GM23338 (cell line): ENCODE measurements around the gene RPL10. TPM values are rescaled to one million over a fixed set of nuclear protein-coding genes. Genes with fewer than 3 reads are reported as not detected.

Experiments
- ATAC-seq: fragments of 200-7000 bp; cut with Tn5 transposase; 3 replicates; pipeline ENCODE4 v1.9.1; 2020
- DNase-seq: peaks from one replicate; pipeline ENCODE4 v3.0.0-alpha.2; 2015; ENCODE audit warnings: low spot score
- H2AFZ ChIP-seq: fragments of 200-600 bp; sonication (generic); 2 replicates; pipeline ENCODE4 v1.8.0; 2016; ENCODE audit warnings: antibody characterized with exemption, mild to moderate bottlenecking, moderate library complexity
- H3F3A ChIP-seq: fragments of 200-600 bp; sonication (generic); replicated peaks from 2 replicates; pipeline ENCODE4 v1.8.0; 2017; ENCODE audit warnings: antibody characterized with exemption, mixed run types, low read depth
- H3K27ac ChIP-seq: fragments of 200-600 bp; sonication (generic); 2 replicates; pipeline ENCODE4 v1.6.1; 2016; ENCODE audit warnings: low read depth
- H3K27me3 ChIP-seq: fragments of 200-600 bp; sonication (generic); 2 replicates; pipeline ENCODE4 v1.8.0; 2016; ENCODE audit warnings: mild to moderate bottlenecking, mixed run types, moderate library complexity; ENCODE audit not compliant: insufficient read depth
- H3K36me3 ChIP-seq: fragments of 200-600 bp; sonication (generic); 2 replicates; pipeline ENCODE4 v1.8.0; 2016; ENCODE audit warnings: mild to moderate bottlenecking; ENCODE audit not compliant: insufficient read depth
- H3K4me1 ChIP-seq: fragments of 200-600 bp; sonication (generic); 2 replicates; pipeline ENCODE4 v1.8.0; 2016; ENCODE audit warnings: mild to moderate bottlenecking, moderate library complexity; ENCODE audit not compliant: insufficient read depth
- H3K4me2 ChIP-seq: fragments of 200-600 bp; sonication (generic); 2 replicates; pipeline ENCODE4 v1.7.1; 2017; ENCODE audit warnings: mixed run types
- H3K4me3 ChIP-seq: fragments of 200-600 bp; sonication (generic); 2 replicates; pipeline ENCODE4 v1.6.1; 2016; ENCODE audit warnings: mixed run types
- H3K79me2 ChIP-seq: fragments of 200-600 bp; sonication (generic); replicated peaks from 2 replicates; pipeline ENCODE4 v1.8.0; 2017; ENCODE audit warnings: mild to moderate bottlenecking; ENCODE audit not compliant: insufficient read depth
- H3K9me2 ChIP-seq: fragments of 200-600 bp; sonication (generic); 2 replicates; pipeline ENCODE4 v1.8.0; 2017; ENCODE audit not compliant: insufficient read depth
- H4K20me1 ChIP-seq: fragments of 200-600 bp; sonication (generic); replicated peaks from 2 replicates; pipeline ENCODE4 v1.8.0; 2017; ENCODE audit warnings: mild to moderate bottlenecking; ENCODE audit not compliant: insufficient read depth
- H3K27ac Mint-ChIP-seq: 2 replicates; pipeline ENCODE4 v1.8.0; 2020; ENCODE audit warnings: inconsistent platforms, mild to moderate bottlenecking, moderate library complexity, mixed read lengths
- H3K27me3 Mint-ChIP-seq: 3 replicates; pipeline ENCODE4 v1.8.0; 2022; ENCODE audit warnings: low read depth, mild to moderate bottlenecking, moderate library complexity, mixed read lengths, inconsistent platforms; ENCODE audit not compliant: insufficient read depth, poor library complexity
- H3K36me3 Mint-ChIP-seq: 3 replicates; pipeline ENCODE4 v1.8.0; 2021; ENCODE audit warnings: low read depth, mild to moderate bottlenecking, inconsistent platforms, moderate library complexity, mixed read lengths
- H3K4me1 Mint-ChIP-seq: 3 replicates; pipeline ENCODE4 v1.8.0; 2020; ENCODE audit warnings: mild to moderate bottlenecking, inconsistent platforms, mixed read lengths
- H3K4me3 Mint-ChIP-seq: 3 replicates; pipeline ENCODE4 v1.8.0; 2021; ENCODE audit warnings: moderate library complexity, mild to moderate bottlenecking, inconsistent platforms, mixed read lengths
- H3K9me3 Mint-ChIP-seq: 3 replicates; pipeline ENCODE4 v1.8.0; 2020; ENCODE audit warnings: moderate library complexity, mild to moderate bottlenecking, inconsistent platforms, mixed read lengths
- CREB1 ChIP-seq: fragments of 250-450 bp; sonication (Bioruptor Pico); IDR thresholded peaks from 2 replicates; pipeline ENCODE4 v1.5.0; 2020; ENCODE audit warnings: low read depth, mild to moderate bottlenecking, moderate library complexity
- ETS1 ChIP-seq: IDR thresholded peaks from 2 replicates; pipeline ENCODE4 v1.6.1; 2016; ENCODE audit warnings: antibody characterized with exemption
- EZH2phosphoT487 ChIP-seq: fragments of 200-600 bp; sonication (generic); IDR thresholded peaks from one replicate; pipeline ENCODE4 v1.8.1; 2018; ENCODE audit warnings: antibody characterized with exemption; ENCODE audit not compliant: unreplicated experiment
- JUNB ChIP-seq: IDR thresholded peaks from one replicate; pipeline ENCODE4 v1.6.1; 2016; ENCODE audit warnings: antibody characterized with exemption; ENCODE audit not compliant: unreplicated experiment
- POLR2AphosphoS5 ChIP-seq: IDR thresholded peaks from 2 replicates; pipeline ENCODE4 v1.6.1; 2016; ENCODE audit warnings: antibody characterized with exemption, low read depth
- REST ChIP-seq: IDR thresholded peaks from one replicate; pipeline ENCODE4 v1.6.1; 2018; ENCODE audit warnings: antibody characterized with exemption; ENCODE audit not compliant: unreplicated experiment
- ZNF331 ChIP-seq: fragments of 250-450 bp; sonication (Bioruptor Pico); IDR thresholded peaks from 2 replicates; pipeline ENCODE4 v1.5.0; 2020; ENCODE audit warnings: low read depth, mild to moderate bottlenecking, moderate library complexity
- polyA plus RNA-seq: library from polyadenylated mRNA; unstranded; fragments of >200 nt; fragmentation: Nextera tagmentation; extraction: Ambion mirVana; gene quantifications from 2 replicates; pipeline ENCODE4 v1.2.1, GENCODE V29; 2016
- total RNA-seq: library from RNA; depleted of rRNA; stranded (reverse); fragments of >200 nt; shearing (Covaris generic); gene quantifications from 2 replicates; pipeline ENCODE4 v1.2.3, GENCODE V29; 2014

RPL10 gene
- total and polyA plus RNA-seq, 2 experiments from 2014 or later, result 1,696 to 4,929 TPM

- H3K27me3 ChIP-seq, result no peaks in the 10 kb centered on the region
- no peak for TF ChIP-seq JUNB
- H3K79me2 ChIP-seq, result no peaks in the 10 kb centered on the region
Measured at GRCh38 chrX:154448484-154448883, 50.3 kb downstream of the RPL10 start.

GRCh38 chrX:154449618-154450017, 51.4 kb downstream of the RPL10 start:
- H4K20me1 ChIP-seq, result no peaks in the 10 kb centered on the region
- no peak overlapping the region for H3K4me3 Mint-ChIP-seq
- no peaks in the 10 kb centered on the region for H3K27me3 ChIP-seq
- H3K9me3 Mint-ChIP-seq, result no peaks in the 10 kb centered on the region
- ATAC-seq (no peak), DNase-seq (no peak)
- peaks cover 4% of the 10 kb centered on the region for H3K27me3 Mint-ChIP-seq
- no peak overlapping the region for H2AFZ ChIP-seq
- no peaks in the 10 kb centered on the region for H3F3A ChIP-seq
- no peaks in the 10 kb centered on the region for H3K9me2 ChIP-seq
- peaks cover 6% of the 10 kb centered on the region; the same call in 2 of the 3 replicates for H3K36me3 Mint-ChIP-seq
- no peaks in the 10 kb centered on the region for H3K4me1 ChIP-seq
- H3K79me2 ChIP-seq, result no peaks in the 10 kb centered on the region
- H3K27ac ChIP-seq, result no peak overlapping the region
- H3K4me2 ChIP-seq, result no peak overlapping the region
- H3K4me1 Mint-ChIP-seq, result no peaks in the 10 kb centered on the region
- no peaks in the 10 kb centered on the region for H3K36me3 ChIP-seq
- TF ChIP-seq CREB1 (CRISPR knock-in tag) (no peak), POLR2AphosphoS5 (no peak), ZNF331 (CRISPR knock-in tag) (no peak), REST (no peak), EZH2phosphoT487 (no peak), JUNB (no peak)
- no peak overlapping the region for H3K27ac Mint-ChIP-seq
- H3K4me3 ChIP-seq, result no peak overlapping the region

More at GRCh38 chrX:154448484-154448883, 50.3 kb downstream of the RPL10 start:
- Histone ChIP-seq H4K20me1 (no peaks in the 10 kb centered on the region), H2AFZ (no peak overlapping the region), H3K36me3 (no peaks in the 10 kb centered on the region), H3K9me2 (no peaks in the 10 kb centered on the region), H3K27ac (no peak overlapping the region), H3K4me1 (0 out of 2 replicates have a peak, but pooled peaks cover 1% of the 10 kb centered on the region), H3F3A (no peaks in the 10 kb centered on the region), H3K4me2 (no peak overlapping the region), H3K4me3 (no peak overlapping the region)
- H3K36me3 Mint-ChIP-seq, result peaks cover 6% of the 10 kb centered on the region; the same call in 2 of the 3 replicates
- ATAC-seq (no peak), DNase-seq (no peak)
- no peak overlapping the region for H3K4me3 Mint-ChIP-seq
- H3K27me3 Mint-ChIP-seq, result peaks cover 3% of the 10 kb centered on the region
- no peaks in the 10 kb centered on the region for H3K9me3 Mint-ChIP-seq
- no peak overlapping the region for H3K27ac Mint-ChIP-seq
- H3K4me1 Mint-ChIP-seq, result no peaks in the 10 kb centered on the region

GRCh38 chrX:154450312-154450711, 52.1 kb downstream of the RPL10 start:
- ATAC-seq (no peak), DNase-seq (no peak)
- H3K79me2 ChIP-seq, result no peaks in the 10 kb centered on the region
- H3K4me1 ChIP-seq, result no peaks in the 10 kb centered on the region
- no peak overlapping the region for H2AFZ ChIP-seq
- H3K27me3 Mint-ChIP-seq, result peaks cover 4% of the 10 kb centered on the region
- H3K36me3 ChIP-seq, result no peaks in the 10 kb centered on the region
- H3K27ac Mint-ChIP-seq, result no peak overlapping the region
- peaks cover 6% of the 10 kb centered on the region; the same call in 2 of the 3 replicates for H3K36me3 Mint-ChIP-seq
- H4K20me1 ChIP-seq, result no peaks in the 10 kb centered on the region
- H3K4me3 Mint-ChIP-seq, result no peak overlapping the region
- no peak overlapping the region for H3K27ac ChIP-seq
- no peaks in the 10 kb centered on the region for H3K9me3 Mint-ChIP-seq
- H3F3A ChIP-seq, result no peaks in the 10 kb centered on the region
- H3K27me3 ChIP-seq, result no peaks in the 10 kb centered on the region
- H3K4me1 Mint-ChIP-seq, result no peaks in the 10 kb centered on the region
- no peaks in the 10 kb centered on the region for H3K9me2 ChIP-seq
- no peak overlapping the region for H3K4me3 ChIP-seq
- H3K4me2 ChIP-seq, result no peak overlapping the region
- TF ChIP-seq ETS1 (no peak), EZH2phosphoT487 (no peak)
